ENCODE results near the gene TM4SF4.

TM4SF4 gene

GRCh38 chr3:149466192-149466591, 8.3 kb upstream of the TM4SF4 start (continued):
- no peak for TF ChIP-seq ZNF19 (tag by site-specific recombination; IDR thresholded peaks at IDR 0.05; ENCODE audit: low read depth)

- Histone ChIP-seq H3K4me1 (ENCODE audit: control insufficient read depth, insufficient read depth, low read length) (no peaks in the 10 kb centered on the region), H3K27ac (ENCODE audit: extremely low read depth, low read depth, low read length) (no peak overlapping the region), H3K36me3 (ENCODE audit: control insufficient read depth in 2 of 2, insufficient read depth in 1 of 2, low read length in 2 of 2) (no peaks in the 10 kb centered on the region), H3K9me3 (ENCODE audit: control insufficient read depth, insufficient read depth, low read depth, low read length) (no peaks in the 10 kb centered on the region), H3K4me3 (ENCODE audit: low read depth, low read length) (no peak overlapping the region)
- TF ChIP-seq ZNF366 (tag by site-specific recombination; conservative IDR thresholded peaks at IDR 0.05) = no peak
- no peak for TF ChIP-seq ZFP37 (tag by site-specific recombination; IDR thresholded peaks at IDR 0.05)
- TF ChIP-seq MZF1 (tag by site-specific recombination; IDR thresholded peaks at IDR 0.05; ENCODE audit: borderline replicate concordance) = no peak
- no peak for TF ChIP-seq ZNF473 (tag by site-specific recombination; IDR thresholded peaks at IDR 0.05)
- TF ChIP-seq ZNF510 (tag by site-specific recombination; IDR thresholded peaks at IDR 0.05; ENCODE audit: insufficient replicate concordance) = no peak
- no peak for TF ChIP-seq ZNF10 (tag by site-specific recombination; IDR thresholded peaks at IDR 0.05)
- no peak for TF ChIP-seq ZNF146 (tag by site-specific recombination; IDR thresholded peaks at IDR 0.05)
- TF ChIP-seq ZNF175 (tag by site-specific recombination; IDR thresholded peaks at IDR 0.05) = no peak
- no peak for TF ChIP-seq ZNF274 (IDR thresholded peaks at IDR 0.05; ENCODE audit: low read length)
- TF ChIP-seq ZNF274 (tag by site-specific recombination; IDR thresholded peaks at IDR 0.05; ENCODE audit: borderline replicate concordance) = no peak
- ChIA-PET POLR2A (interaction anchor here (0.6 kb wide), 1 partner anchor 1845 kb away, joined by 3 read pairs; no protein-coding TSS in a partner anchor), CTCF (interaction anchor here (0.5 to 0.9 kb wide), 2 partner anchors 11 to 26 kb away, joined by 6 read pairs; no protein-coding TSS in a partner anchor)
Measured at GRCh38 chr3:149468504-149469212, 5.8 kb upstream of the TM4SF4 start.

GRCh38 chr3:149470381-149470780, 4.1 kb upstream of the TM4SF4 start:
- TF ChIP-seq ZNF654 (tag by site-specific recombination; IDR thresholded peaks at IDR 0.05; ENCODE audit: low read depth) (no peak), ZBTB11 (tag by site-specific recombination; conservative IDR thresholded peaks at IDR 0.05; ENCODE audit: low read depth) (no peak), HIC1 (tag by site-specific recombination; IDR thresholded peaks at IDR 0.05) (no peak), SALL2 (tag by site-specific recombination; IDR thresholded peaks at IDR 0.05; ENCODE audit: borderline replicate concordance) (no peak), ZNF416 (tag by site-specific recombination; IDR thresholded peaks at IDR 0.05) (no peak), TCF7L2 (IDR thresholded peaks at IDR 0.05; ENCODE audit: borderline replicate concordance, low read depth, low read length) (no peak), ZNF449 (tag by site-specific recombination; IDR thresholded peaks at IDR 0.05) (no peak), GLI4 (tag by site-specific recombination; IDR thresholded peaks at IDR 0.05) (no peak), ZSCAN23 (tag by site-specific recombination; IDR thresholded peaks at IDR 0.05) (no peak), ZFP69B (tag by site-specific recombination; IDR thresholded peaks at IDR 0.05) (no peak)
- ChIA-PET POLR2A (no interaction called here), CTCF (interaction anchor here (0.6 to 1.3 kb wide), 4 partner anchors 79 to 939 kb away, joined by 3 to 7 read pairs (median 3); no protein-coding TSS in a partner anchor)
- Histone ChIP-seq H3K4me3 (ENCODE audit: low read depth, low read length) (no peak overlapping the region), H3K9me3 (ENCODE audit: control insufficient read depth, insufficient read depth, low read depth, low read length) (no peaks in the 10 kb centered on the region), H3K4me1 (ENCODE audit: control insufficient read depth, insufficient read depth, low read length) (no peaks in the 10 kb centered on the region), H3K36me3 (ENCODE audit: control insufficient read depth in 2 of 2, insufficient read depth in 1 of 2, low read length in 2 of 2) (no peaks in the 10 kb centered on the region), H3K27ac (ENCODE audit: extremely low read depth, low read depth, low read length) (no peak overlapping the region)
